K562 (cell line): ENCODE results near the gene NPB. TPM values are rescaled to one million over a fixed set of nuclear protein-coding genes. Genes with fewer than 3 reads are reported as not detected.
A peak's percentile ranks its signal among the peaks of the same experiment; 100 is the strongest.

ENCODE experiments used
- E4F1 ChIP-seq: fragments of 250-450 bp; sonication (Bioruptor Pico); IDR thresholded peaks from 2 replicates; pipeline ENCODE4 v1.5.0; 2021; ENCODE audit warnings: mild to moderate bottlenecking, borderline replicate concordance
- FIP1L1 ChIP-seq: fragments of 200-400 bp; formaldehyde crosslinking; IDR thresholded peaks from 2 replicates; pipeline ENCODE4 v1.6.1; 2018; ENCODE audit warnings: mild to moderate bottlenecking, low read depth, low read length; ENCODE audit not compliant: poor library complexity, severe bottlenecking
- HNRNPLL ChIP-seq: fragments of 200-400 bp; formaldehyde crosslinking; IDR thresholded peaks from 2 replicates; pipeline ENCODE4 v1.6.1; 2017; ENCODE audit warnings: low read length, low read depth, mild to moderate bottlenecking; ENCODE audit not compliant: poor library complexity, severe bottlenecking
- MNT ChIP-seq, 2 experiments: fragments of 450-650 bp; conservative IDR thresholded peaks; 2 replicates each; pipeline ENCODE4 v1.6.1; 2017; ENCODE audit warnings: mild to moderate bottlenecking in 2 of 2, moderate library complexity in 2 of 2
- SLC30A9 ChIP-seq: fragments of 250-450 bp; sonication (Bioruptor Pico); IDR thresholded peaks from 2 replicates; pipeline ENCODE4 v1.8.0; 2022; ENCODE audit warnings: mild to moderate bottlenecking, moderate library complexity
- SNRNP70 ChIP-seq: fragments of 200-400 bp; formaldehyde crosslinking; optimal IDR thresholded peaks from 2 replicates; pipeline ENCODE3; 2017; ENCODE audit warnings: low read depth, low read length
- TAF1 ChIP-seq: IDR thresholded peaks from 2 replicates; pipeline ENCODE4 v1.6.1; 2011; ENCODE audit warnings: mild to moderate bottlenecking, low read length, moderate library complexity; ENCODE audit not compliant: insufficient read depth, control insufficient read depth, severe bottlenecking; ENCODE audit errors: extremely low read depth
- TFAP4 ChIP-seq: sonication (generic); formaldehyde crosslinking; IDR thresholded peaks from 2 replicates; pipeline ENCODE4 v1.8.0; 2022; ENCODE audit warnings: missing genetic modification reagents, mild to moderate bottlenecking, moderate library complexity, borderline replicate concordance
- ZBTB7A ChIP-seq: IDR thresholded peaks from 2 replicates; pipeline ENCODE4 v1.6.1; 2011; ENCODE audit warnings: low read depth, mild to moderate bottlenecking, low read length, moderate library complexity, borderline replicate concordance; ENCODE audit not compliant: control insufficient read depth
- ZC3H4 ChIP-seq: sonication (generic); formaldehyde crosslinking; IDR thresholded peaks from 2 replicates; pipeline ENCODE4 v1.9.0; 2021; ENCODE audit warnings: missing genetic modification reagents, borderline replicate concordance
- ZMIZ1 ChIP-seq, 2 experiments: fragments of 150-350 bp in 1 of 2; IDR thresholded peaks; 2 replicates each; pipeline ENCODE4 v1.6.1; 2012 to 2016; ENCODE audit warnings: low read depth in 2 of 2, low read length in 2 of 2, mild to moderate bottlenecking in 1 of 2, moderate library complexity in 1 of 2
- ZNF778 ChIP-seq: fragments of 450-650 bp; formaldehyde crosslinking; IDR thresholded peaks from 2 replicates; pipeline ENCODE4 v1.4.0; 2020; ENCODE audit warnings: mild to moderate bottlenecking, moderate library complexity
- polyA plus RNA-seq, 8 experiments: library from polyadenylated mRNA; depleted of rRNA in 4 of 8; stranded (reverse) in 5 of 8; unstranded in 3 of 8; fragments of >200 nt; fragmentation: Nextera tagmentation in 2 of 8; fragmentation: Illumina TruSeq in 1 of 8; extraction: Ambion mirVana in 2 of 8; extraction: Trizol in 1 of 8; gene quantifications; 2 replicates each; pipeline versions ENCODE4 v1.2.1 to v1.2.3, GENCODE V29; 2011 to 2014; ENCODE audit warnings: inconsistent platforms in 1 of 8, missing spikeins in 1 of 8
- total RNA-seq, 7 experiments: library from RNA; depleted of rRNA in 6 of 7; stranded (reverse); fragments of >200 nt in 6 of 7; fragmentation: Illumina TruSeq in 2 of 7; extraction: Trizol in 2 of 7; gene quantifications; 2 replicates each; pipeline versions ENCODE4 v1.2.1 to v1.2.3, GENCODE V29; 2011 to 2021; ENCODE audit warnings: low replicate concordance in 1 of 7

Gene NPB
- total and polyA plus RNA-seq, 9 of the 15 experiments (the other 6 are each of a cell fraction or from before 2014, with no cell fraction given), result 0.03 to 0.61 (median 0.14) TPM; not detected in 2

GRCh38 chr17:81922566-81923301 is 20.7 kb downstream of the NPB start (continued):
- TF ChIP-seq ZMIZ1 (IDR thresholded peaks at IDR 0.05; ENCODE audit: low read depth in 2 of 2, low read length in 2 of 2), result no peak
- no peak for TF ChIP-seq ZNF778 (CRISPR knock-in tag)
- TF ChIP-seq ZBTB7A, result 0 out of 2 replicates have a peak, but pooled peaks have one; percentile 52
- TF ChIP-seq TFAP4, result peak; percentile 68
- TF ChIP-seq SLC30A9, result no peak
- TF ChIP-seq TAF1, result peak; percentile 52
- TF ChIP-seq HNRNPLL, result peak; percentile 79
- no peak for TF ChIP-seq ZC3H4 (CRISPR knock-in tag)
- TF ChIP-seq FIP1L1, result peak; percentile 47
- no peak for TF ChIP-seq SNRNP70
- TF ChIP-seq MNT (conservative IDR thresholded peaks at IDR 0.05), result 0 out of 4 replicates have a peak, but pooled peaks of 1 of the 2 experiments have one; percentile 6
- no peak for TF ChIP-seq E4F1 (CRISPR knock-in tag)
